ENCODE results near the gene ATP2B2.

DNA sequence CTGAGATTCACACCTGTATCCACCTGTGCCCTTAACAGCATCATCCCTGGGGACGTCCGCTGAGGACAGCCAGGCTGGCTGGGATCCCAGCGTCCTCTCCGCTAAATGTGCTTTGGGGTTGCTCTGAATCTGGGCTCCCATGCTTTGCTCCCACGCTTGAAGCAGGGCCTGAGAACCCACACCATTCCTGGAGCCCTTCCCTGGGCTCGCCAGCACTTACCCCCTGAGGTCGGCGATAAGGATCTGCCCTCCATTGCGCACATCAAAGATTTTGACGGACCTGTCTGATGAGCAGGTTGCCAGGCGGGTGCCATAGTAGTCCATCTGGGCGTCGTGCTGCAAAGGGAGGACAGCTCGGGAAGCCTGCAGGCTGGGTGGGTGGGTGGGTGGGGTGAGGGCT is 190.3 kb downstream of the ATP2B2 start:
- TF ChIP-seq, protein P1, sequence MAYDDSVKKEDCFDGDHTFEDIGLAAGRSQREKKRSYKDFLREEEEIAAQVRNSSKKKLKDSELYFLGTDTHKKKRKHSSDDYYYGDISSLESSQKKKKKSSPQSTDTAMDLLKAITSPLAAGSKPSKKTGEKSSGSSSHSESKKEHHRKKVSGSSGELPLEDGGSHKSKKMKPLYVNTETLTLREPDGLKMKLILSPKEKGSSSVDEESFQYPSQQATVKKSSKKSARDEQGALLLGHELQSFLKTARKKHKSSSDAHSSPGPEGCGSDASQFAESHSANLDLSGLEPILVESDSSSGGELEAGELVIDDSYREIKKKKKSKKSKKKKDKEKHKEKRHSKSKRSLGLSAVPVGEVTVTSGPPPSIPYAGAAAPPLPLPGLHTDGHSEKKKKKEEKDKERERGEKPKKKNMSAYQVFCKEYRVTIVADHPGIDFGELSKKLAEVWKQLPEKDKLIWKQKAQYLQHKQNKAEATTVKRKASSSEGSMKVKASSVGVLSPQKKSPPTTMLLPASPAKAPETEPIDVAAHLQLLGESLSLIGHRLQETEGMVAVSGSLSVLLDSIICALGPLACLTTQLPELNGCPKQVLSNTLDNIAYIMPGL (CRISPR knock-in tag; IDR thresholded peaks at IDR 0.05; ENCODE audit: borderline replicate concordance): no peak
- TF ChIP-seq MAZ (IDR thresholded peaks at IDR 0.05; ENCODE audit: borderline replicate concordance, low read depth, low read length) (no peak), PBX3 (IDR thresholded peaks at IDR 0.05) (no peak), CBX8 (IDR thresholded peaks at IDR 0.05) (no peak), JUN (IDR thresholded peaks at IDR 0.05) (no peak), FOXS1 (CRISPR knock-in tag; IDR thresholded peaks at IDR 0.05) (no peak)
- TF ChIP-seq, protein P2, sequence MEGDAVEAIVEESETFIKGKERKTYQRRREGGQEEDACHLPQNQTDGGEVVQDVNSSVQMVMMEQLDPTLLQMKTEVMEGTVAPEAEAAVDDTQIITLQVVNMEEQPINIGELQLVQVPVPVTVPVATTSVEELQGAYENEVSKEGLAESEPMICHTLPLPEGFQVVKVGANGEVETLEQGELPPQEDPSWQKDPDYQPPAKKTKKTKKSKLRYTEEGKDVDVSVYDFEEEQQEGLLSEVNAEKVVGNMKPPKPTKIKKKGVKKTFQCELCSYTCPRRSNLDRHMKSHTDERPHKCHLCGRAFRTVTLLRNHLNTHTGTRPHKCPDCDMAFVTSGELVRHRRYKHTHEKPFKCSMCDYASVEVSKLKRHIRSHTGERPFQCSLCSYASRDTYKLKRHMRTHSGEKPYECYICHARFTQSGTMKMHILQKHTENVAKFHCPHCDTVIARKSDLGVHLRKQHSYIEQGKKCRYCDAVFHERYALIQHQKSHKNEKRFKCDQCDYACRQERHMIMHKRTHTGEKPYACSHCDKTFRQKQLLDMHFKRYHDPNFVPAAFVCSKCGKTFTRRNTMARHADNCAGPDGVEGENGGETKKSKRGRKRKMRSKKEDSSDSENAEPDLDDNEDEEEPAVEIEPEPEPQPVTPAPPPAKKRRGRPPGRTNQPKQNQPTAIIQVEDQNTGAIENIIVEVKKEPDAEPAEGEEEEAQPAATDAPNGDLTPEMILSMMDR (IDR thresholded peaks at IDR 0.05): no peak
